Fibroblast of skin of right quadriceps (primary cell): ENCODE results near the gene COQ9.
"Not testable (repeated sequence)": the region's sequence is repeated elsewhere in the genome, so short reads cannot be mapped to it uniquely, and the experiment has no call there.

ENCODE experiments used
- DNase-seq: peaks from one replicate; pipeline ENCODE4 v3.0.0-alpha.2; 2013

The COQ9 gene

GRCh38 chr16:57486858-57487834, 39.9 kb downstream of the COQ9 start:
- DNase-seq = no peak

- DNase-seq = no peak
Measured at GRCh38 chr16:57489229-57489628, 42.0 kb downstream of the COQ9 start.

GRCh38 chr16:57493767-57494166, 46.5 kb downstream of the COQ9 start:
- DNase-seq = no peak

GRCh38 chr16:57497121-57497520, 49.8 kb downstream of the COQ9 start:
- DNase-seq = no peak

GRCh38 chr16:57498031-57498430, 50.8 kb downstream of the COQ9 start:
- no peak for DNase-seq

- DNase-seq = not testable (repeated sequence)
Measured at GRCh38 chr16:57499941-57500340, 52.7 kb downstream of the COQ9 start.

GRCh38 chr16:57500578-57501111, 53.4 kb downstream of the COQ9 start:
- no peak for DNase-seq

- DNase-seq = no peak
Measured at GRCh38 chr16:57501492-57501891, 54.2 kb downstream of the COQ9 start.

- DNase-seq = no peak
Measured at GRCh38 chr16:57502048-57502775, 54.9 kb downstream of the COQ9 start.

GRCh38 chr16:57503366-57503765, 56.1 kb downstream of the COQ9 start:
- DNase-seq = no peak

- DNase-seq = no peak
Measured at GRCh38 chr16:57504001-57504400, 56.7 kb downstream of the COQ9 start.

GRCh38 chr16:57504491-57504890, 57.2 kb downstream of the COQ9 start:
- no peak for DNase-seq

- no peak for DNase-seq
Measured at GRCh38 chr16:57505169-57505568, 57.9 kb downstream of the COQ9 start.

GRCh38 chr16:57507136-57508034, 60.1 kb downstream of the COQ9 start:
- DNase-seq = no peak

GRCh38 chr16:57508035-57508425, 60.8 kb downstream of the COQ9 start:
- no peak for DNase-seq

GRCh38 chr16:57509231-57509923, 62.1 kb downstream of the COQ9 start:
- DNase-seq = no peak

- DNase-seq = no peak
Measured at GRCh38 chr16:57510016-57510871, 63.0 kb downstream of the COQ9 start.
